GM12873 (cell line): ENCODE measurements around the gene NOL4L.

Source experiments
- CTCF ChIP-seq: IDR thresholded peaks from 2 replicates; pipeline ENCODE4 v1.5.1; 2012; ENCODE audit warnings: low read depth, mild to moderate bottlenecking, moderate library complexity, low read length, control low read depth; ENCODE audit not compliant: insufficient read depth; ENCODE audit errors: missing control alignments

Gene NOL4L

GRCh38 chr20:32440069-32440757 lies 144.9 kb downstream of the NOL4L start:
- TF ChIP-seq CTCF, result no peak

GRCh38 chr20:32439132-32439829 lies 145.9 kb downstream of the NOL4L start:
- TF ChIP-seq CTCF, result no peak

GRCh38 chr20:32438331-32438858 lies 146.7 kb downstream of the NOL4L start:
- no peak for TF ChIP-seq CTCF

- peak; percentile 59 for TF ChIP-seq CTCF
Measured at GRCh38 chr20:32437391-32438074, 147.6 kb downstream of the NOL4L start.

GRCh38 chr20:32436968-32437367 lies 148.2 kb downstream of the NOL4L start:
- no peak for TF ChIP-seq CTCF

- no peak for TF ChIP-seq CTCF
Measured at GRCh38 chr20:32436142-32436861, 148.8 kb downstream of the NOL4L start.
